Activated T-helper 2 cell treated with anti-CD3 and anti-CD28 coated beads, Interferon-gamma antibody, Interleukin-2, Interleukin-4, amounts not matched to agents 10 μg/mL and 5 μg/mL and 100 μg/mL, durations not matched to agents 14 hours and 24 hours and 36 hours (primary cell): ENCODE results near the gene CREBL2. TPM values are rescaled to one million over a fixed set of nuclear protein-coding genes. Genes with fewer than 3 reads are reported as not detected.
"Not testable (repeated sequence)": the region's sequence is repeated elsewhere in the genome, so short reads cannot be mapped to it uniquely, and the experiment has no call there.

Source experiments
- DNase-seq: peaks from one replicate; pipeline ENCODE4 v3.0.0; 2021; ENCODE audit warnings: low spot score
- H3K27ac Mint-ChIP-seq: one replicate; pipeline ENCODE4 v1.8.0; 2021; ENCODE audit warnings: mixed read lengths
- H3K27me3 Mint-ChIP-seq: one replicate; pipeline ENCODE4 v1.8.0; 2021; ENCODE audit warnings: low read depth, mixed read lengths
- H3K36me3 Mint-ChIP-seq: one replicate; pipeline ENCODE4 v1.8.0; 2021; ENCODE audit warnings: low read depth, mixed read lengths
- H3K4me1 Mint-ChIP-seq: one replicate; pipeline ENCODE4 v1.8.0; 2021; ENCODE audit warnings: low read depth, mixed read lengths
- H3K4me3 Mint-ChIP-seq: one replicate; pipeline ENCODE4 v1.8.0; 2021; ENCODE audit warnings: low read depth, mild to moderate bottlenecking, moderate library complexity, mixed read lengths
- H3K9me3 Mint-ChIP-seq: one replicate; pipeline ENCODE4 v1.8.0; 2021; ENCODE audit warnings: mixed read lengths
- intact Hi-C: fragments of 100-400 bp; cut with micrococcal nuclease; formaldehyde crosslinking; loops from one replicate; pipeline ENCODE4 v1.15.1; 2023
- total RNA-seq: library from RNA; stranded (reverse); gene quantifications from 2 replicates; pipeline ENCODE4 v1.2.3, GENCODE V29; 2022

The CREBL2 gene
- total RNA-seq, 1 donor from 2014 or later: 22.3 TPM

DNA sequence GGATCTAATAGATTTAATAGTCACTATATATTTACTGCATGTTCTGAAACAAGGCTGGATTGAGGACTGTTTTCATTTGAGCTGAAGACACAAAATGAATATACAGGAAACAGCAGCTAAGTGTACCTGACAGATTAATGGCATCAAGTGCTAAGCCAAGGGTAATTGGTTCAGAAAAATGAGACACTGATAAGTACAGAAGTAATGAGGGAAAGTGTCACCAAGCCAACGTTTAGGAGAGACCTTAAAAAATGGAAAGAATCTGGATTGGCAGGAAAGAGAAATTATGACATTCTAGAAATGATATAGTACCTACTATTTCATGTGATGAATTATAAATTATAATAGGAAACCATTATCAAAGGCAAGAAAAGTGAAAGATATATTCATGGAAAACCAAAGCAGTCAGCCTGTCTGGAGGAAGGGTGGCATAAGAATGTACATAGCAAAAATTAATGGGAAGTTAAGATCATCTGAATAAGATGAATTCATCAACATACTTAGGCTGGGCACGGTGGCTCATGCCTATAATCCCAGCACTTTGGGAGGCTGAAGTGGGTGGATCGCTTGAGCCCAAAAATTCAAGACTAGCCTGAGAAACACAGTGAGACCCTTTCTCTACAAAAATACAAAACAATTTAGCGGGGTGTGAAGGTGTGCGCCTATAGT is 28.0 kb upstream of the CREBL2 start:
- H3K27ac Mint-ChIP-seq: peak overlapping the region; percentile 83
- H3K4me1 Mint-ChIP-seq: peaks cover 54% of the 10 kb centered on the region
- intact Hi-C loops: loop anchor here (1.0 to 5.0 kb wide), 8 partner anchors 19 to 175 kb away; partner anchors contain the start of gene CREBL2
- no peaks in the 10 kb centered on the region for H3K36me3 Mint-ChIP-seq
- no peaks in the 10 kb centered on the region for H3K27me3 Mint-ChIP-seq
- no peak overlapping the region for H3K4me3 Mint-ChIP-seq
- no peak for DNase-seq
- H3K9me3 Mint-ChIP-seq: no peaks in the 10 kb centered on the region

GRCh38 chr12:12585115-12585863 is 26.4 kb upstream of the CREBL2 start:
- peak overlapping the region; percentile 43 for H3K27ac Mint-ChIP-seq
- H3K4me1 Mint-ChIP-seq: peaks cover 52% of the 10 kb centered on the region
- no peak overlapping the region for H3K4me3 Mint-ChIP-seq
- H3K9me3 Mint-ChIP-seq: peaks cover 6% of the 10 kb centered on the region
- no peaks in the 10 kb centered on the region for H3K27me3 Mint-ChIP-seq
- H3K36me3 Mint-ChIP-seq: no peaks in the 10 kb centered on the region
- no peak for DNase-seq
- intact Hi-C loops: no loop called here

GRCh38 chr12:12586879-12587675 is 24.6 kb upstream of the CREBL2 start:
- H3K36me3 Mint-ChIP-seq: no peaks in the 10 kb centered on the region
- H3K27me3 Mint-ChIP-seq: peaks cover 1% of the 10 kb centered on the region
- intact Hi-C loops: no loop called here
- H3K27ac Mint-ChIP-seq: no peak overlapping the region
- no peak overlapping the region for H3K4me3 Mint-ChIP-seq
- DNase-seq: no peak
- H3K9me3 Mint-ChIP-seq: peaks cover 6% of the 10 kb centered on the region
- peaks cover 46% of the 10 kb centered on the region for H3K4me1 Mint-ChIP-seq

GRCh38 chr12:12587878-12588277 is 23.8 kb upstream of the CREBL2 start:
- Mint-ChIP-seq H3K36me3 (no peaks in the 10 kb centered on the region), H3K9me3 (peaks cover 6% of the 10 kb centered on the region), H3K27me3 (peaks cover 2% of the 10 kb centered on the region), H3K4me3 (no peak overlapping the region), H3K4me1 (peaks cover 40% of the 10 kb centered on the region), H3K27ac (no peak overlapping the region)
- DNase-seq: no peak
- intact Hi-C loops: no loop called here

- H3K4me3 Mint-ChIP-seq: not testable (repeated sequence)
These were observed 23.2 kb upstream of the CREBL2 start for GRCh38 chr12:12588436-12588835.

DNA sequence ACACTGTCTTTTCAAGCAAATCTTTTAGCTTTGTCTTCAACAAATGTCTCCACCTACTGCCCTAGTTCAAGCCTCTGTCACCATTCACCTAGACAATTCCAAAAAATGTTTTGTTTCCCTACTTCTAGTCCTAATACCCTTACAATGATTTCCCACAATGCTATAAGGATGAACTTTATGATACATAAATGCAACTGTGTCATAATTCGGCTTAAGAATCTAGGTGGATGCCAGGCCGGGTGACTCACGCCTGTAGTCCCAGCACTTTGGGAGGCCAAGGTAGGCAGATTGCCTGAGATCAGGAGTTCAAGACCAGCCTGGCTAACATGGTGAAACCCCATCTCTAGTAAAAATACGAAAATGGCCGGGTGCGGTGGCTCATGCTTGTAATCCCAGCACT is 20.7 kb upstream of the CREBL2 start:
- Mint-ChIP-seq H3K36me3 (no peaks in the 10 kb centered on the region), H3K9me3 (peaks cover 6% of the 10 kb centered on the region), H3K4me1 (peaks cover 13% of the 10 kb centered on the region), H3K4me3 (no peak overlapping the region), H3K27me3 (peaks cover 2% of the 10 kb centered on the region), H3K27ac (no peak overlapping the region)
- DNase-seq: no peak
- intact Hi-C loops: no loop called here

More at GRCh38 chr12:12588436-12588835, 23.2 kb upstream of the CREBL2 start:
- H3K27ac Mint-ChIP-seq, DNase-seq, H3K36me3 Mint-ChIP-seq, intact Hi-C loops, H3K27me3 Mint-ChIP-seq, H3K9me3 Mint-ChIP-seq: not testable (repeated sequence)
- H3K4me1 Mint-ChIP-seq: peaks cover 38% of the 10 kb centered on the region

DNA sequence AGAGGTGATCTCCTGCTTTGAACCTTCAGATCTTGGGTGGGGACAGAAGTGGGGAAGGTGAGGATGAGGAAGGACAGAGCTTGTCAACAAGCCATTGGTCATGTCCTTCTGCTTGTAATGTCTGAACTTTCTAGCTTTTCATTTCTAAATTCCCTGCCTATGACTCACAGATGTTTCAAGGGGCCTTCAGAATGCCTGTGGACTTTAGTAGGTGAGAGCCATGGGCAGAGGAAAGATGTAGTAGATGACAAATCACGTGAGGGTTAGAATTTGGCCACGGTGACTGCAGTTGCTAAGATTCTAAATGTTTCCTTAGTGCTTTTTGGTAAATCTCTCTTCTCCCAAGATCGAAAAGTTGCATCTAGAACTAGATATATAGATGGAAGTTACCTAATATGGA is 18.7 kb upstream of the CREBL2 start:
- Mint-ChIP-seq H3K36me3 (no peaks in the 10 kb centered on the region), H3K4me1 (peaks cover 5% of the 10 kb centered on the region)

DNA sequence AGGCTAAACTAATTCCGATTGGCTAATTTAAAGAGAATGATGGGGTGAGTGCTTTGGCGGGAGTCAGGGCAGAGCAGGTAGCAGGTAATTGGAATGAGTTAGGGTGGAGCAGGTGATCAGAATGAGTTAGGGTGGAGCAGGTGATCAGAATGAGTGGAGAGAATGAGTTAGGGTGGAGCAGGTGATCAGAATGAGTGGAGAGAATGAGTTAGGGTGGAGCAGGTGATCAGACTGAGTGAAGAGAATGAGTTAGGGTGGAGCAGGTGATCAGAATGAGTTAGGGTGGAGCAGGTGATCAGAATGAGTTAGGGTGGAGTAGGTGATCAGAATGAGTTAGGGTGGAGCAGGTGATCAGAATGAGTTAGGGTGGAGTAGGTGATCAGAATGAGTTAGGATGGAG is 15.7 kb upstream of the CREBL2 start:
- H3K27me3 Mint-ChIP-seq, H3K4me1 Mint-ChIP-seq, H3K27ac Mint-ChIP-seq, H3K36me3 Mint-ChIP-seq, intact Hi-C loops, H3K4me3 Mint-ChIP-seq, DNase-seq, H3K9me3 Mint-ChIP-seq: not testable (repeated sequence)

More for the DNA sequence above, 18.7 kb upstream of the CREBL2 start:
- Mint-ChIP-seq H3K4me3 (no peak overlapping the region), H3K9me3 (peaks cover 11% of the 10 kb centered on the region), H3K27ac (no peak overlapping the region), H3K27me3 (peaks cover 2% of the 10 kb centered on the region)
- intact Hi-C loops: no loop called here
- no peak for DNase-seq

GRCh38 chr12:12596598-12596997 is 15.1 kb upstream of the CREBL2 start:
- H3K27ac Mint-ChIP-seq, H3K9me3 Mint-ChIP-seq, H3K4me1 Mint-ChIP-seq, DNase-seq, H3K27me3 Mint-ChIP-seq, intact Hi-C loops, H3K36me3 Mint-ChIP-seq, H3K4me3 Mint-ChIP-seq: not testable (repeated sequence)

DNA sequence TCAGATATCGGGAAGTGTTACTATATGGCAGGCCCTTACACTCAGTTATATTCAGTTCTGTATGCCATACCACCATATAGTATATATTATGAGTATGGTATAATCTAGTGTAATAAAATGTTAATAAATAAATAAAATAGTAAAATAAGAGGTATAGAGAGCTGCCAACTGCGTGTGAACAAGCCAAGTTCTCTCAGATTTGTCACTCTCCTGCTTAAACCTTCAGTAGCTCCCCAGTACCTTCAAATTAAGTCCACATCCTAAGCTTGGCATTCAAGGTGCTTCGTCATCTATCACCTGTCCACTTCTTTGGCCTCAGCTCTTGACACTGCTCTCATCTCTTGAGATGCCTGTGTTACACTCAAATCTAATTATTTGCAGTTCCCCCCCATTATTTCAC is 12.8 kb upstream of the CREBL2 start:
- no peaks in the 10 kb centered on the region for H3K27me3 Mint-ChIP-seq
- intact Hi-C loops: no loop called here
- H3K4me1 Mint-ChIP-seq: peaks cover 3% of the 10 kb centered on the region
- DNase-seq: no peak
- no peak overlapping the region for H3K27ac Mint-ChIP-seq
- no peak overlapping the region for H3K4me3 Mint-ChIP-seq
- H3K36me3 Mint-ChIP-seq: no peaks in the 10 kb centered on the region
- H3K9me3 Mint-ChIP-seq: peaks cover 4% of the 10 kb centered on the region

DNA sequence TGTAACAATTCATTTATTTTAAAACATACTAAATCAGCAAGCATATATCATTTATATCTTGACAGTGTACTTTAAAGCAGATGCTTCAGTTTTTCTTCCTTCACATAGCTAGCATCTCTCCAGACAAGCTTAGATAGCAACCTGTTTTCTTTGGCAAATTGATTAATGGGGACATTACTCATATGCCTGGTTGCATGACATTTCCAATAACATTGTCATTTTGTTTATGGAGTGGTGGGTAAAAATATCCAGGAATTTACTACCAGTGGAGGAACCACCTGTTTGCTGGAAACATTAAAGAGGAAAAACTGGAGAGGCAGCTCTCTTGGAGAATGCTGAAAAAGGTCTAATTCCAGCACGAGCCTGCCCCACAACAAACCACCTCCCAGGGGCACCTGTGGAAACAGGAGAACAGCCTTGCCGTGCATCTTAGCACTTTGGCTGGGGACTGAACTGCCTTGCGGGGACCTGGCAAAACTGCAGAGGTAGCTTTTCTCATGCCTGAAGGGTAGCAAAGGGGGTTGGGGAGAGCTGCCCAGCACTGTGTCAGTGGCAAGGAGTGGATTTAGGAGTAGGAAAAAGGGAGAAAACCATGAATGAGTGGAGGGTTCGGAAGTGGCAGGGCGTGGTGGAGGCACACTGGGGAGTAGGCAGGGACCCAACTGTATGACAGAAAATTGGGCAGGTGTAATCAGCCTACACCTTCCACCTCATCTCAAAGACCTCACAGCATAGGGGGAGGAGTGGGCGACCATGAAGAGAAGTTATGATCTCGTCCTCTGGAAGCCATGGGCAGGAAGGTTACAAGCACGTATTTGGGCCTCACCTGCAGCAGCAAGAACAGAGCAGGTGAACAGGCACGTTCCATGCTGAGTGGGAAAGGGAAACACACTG is 11.7 kb upstream of the CREBL2 start:
- no peak overlapping the region for H3K4me3 Mint-ChIP-seq
- peaks cover 4% of the 10 kb centered on the region for H3K9me3 Mint-ChIP-seq
- H3K4me1 Mint-ChIP-seq: peaks cover 3% of the 10 kb centered on the region
- H3K36me3 Mint-ChIP-seq: no peaks in the 10 kb centered on the region
- intact Hi-C loops: no loop called here
- no peak overlapping the region for H3K27ac Mint-ChIP-seq
- no peak for DNase-seq
- H3K27me3 Mint-ChIP-seq: no peaks in the 10 kb centered on the region

GRCh38 chr12:12600659-12601058 is 11.0 kb upstream of the CREBL2 start:
- Mint-ChIP-seq H3K4me3 (no peak overlapping the region), H3K27ac (no peak overlapping the region), H3K36me3 (no peaks in the 10 kb centered on the region), H3K9me3 (peaks cover 4% of the 10 kb centered on the region), H3K27me3 (no peaks in the 10 kb centered on the region), H3K4me1 (peaks cover 3% of the 10 kb centered on the region)
- DNase-seq: no peak
- intact Hi-C loops: no loop called here
